GM18519 (cell line): ENCODE measurements around the gene LMTK3.

Experiments used
- ATAC-seq: cut with Tn5 transposase; IDR thresholded peaks from one replicate; pipeline ENCODE4 v1.9.1; 2021; ENCODE audit warnings: mild to moderate bottlenecking, moderate library complexity; ENCODE audit not compliant: unreplicated experiment, low FRiP score

LMTK3 gene

GRCh38 chr19:48477067-48477685 lies 34.5 kb downstream of the LMTK3 start:
- no peak for ATAC-seq

- ATAC-seq, result no peak
These were observed 35.5 kb downstream of the LMTK3 start for GRCh38 chr19:48476176-48476575.

GRCh38 chr19:48475369-48476068 lies 36.1 kb downstream of the LMTK3 start:
- ATAC-seq, result no peak

- ATAC-seq, result no peak
These were observed 37.5 kb downstream of the LMTK3 start for GRCh38 chr19:48474084-48474592.

- ATAC-seq, result no peak
These were observed 38.3 kb downstream of the LMTK3 start for GRCh38 chr19:48473161-48473966.

GRCh38 chr19:48471836-48472235 lies 39.8 kb downstream of the LMTK3 start:
- ATAC-seq, result no peak

- no peak for ATAC-seq
These were observed 40.8 kb downstream of the LMTK3 start for GRCh38 chr19:48470856-48471255.

- no peak for ATAC-seq
These were observed 41.5 kb downstream of the LMTK3 start for GRCh38 chr19:48469934-48470680.

GRCh38 chr19:48469289-48469881 lies 42.2 kb downstream of the LMTK3 start, which contains the start of gene CYTH2:
TSS of gene CYTH2 (plus strand) at chr19:48469369. CDS start at chr19:48469508, 139 bp downstream.
- no peak for ATAC-seq

GRCh38 chr19:48468772-48469288 lies 42.8 kb downstream of the LMTK3 start:
- peak; percentile 86 for ATAC-seq

GRCh38 chr19:48466561-48467325 lies 44.9 kb downstream of the LMTK3 start:
- ATAC-seq, result no peak

- ATAC-seq, result no peak
These were observed 46.4 kb downstream of the LMTK3 start for GRCh38 chr19:48465215-48465614.

- no peak for ATAC-seq
These were observed 49.5 kb downstream of the LMTK3 start for GRCh38 chr19:48461982-48462655.

- ATAC-seq, result no peak
These were observed 50.0 kb downstream of the LMTK3 start for GRCh38 chr19:48461651-48461981.

- ATAC-seq, result no peak
These were observed 53.6 kb downstream of the LMTK3 start for GRCh38 chr19:48458016-48458415.

GRCh38 chr19:48456864-48457263 lies 54.8 kb downstream of the LMTK3 start:
- no peak for ATAC-seq

- no peak for ATAC-seq
These were observed 55.6 kb downstream of the LMTK3 start for GRCh38 chr19:48455908-48456562.
